Kidney capillary endothelial cell (primary cell): ENCODE data around the gene TMEM223.
"Not testable (repeated sequence)": the region's sequence is repeated elsewhere in the genome, so short reads cannot be mapped to it uniquely, and the experiment has no call there.

Source experiments
- DNase-seq: peaks from one replicate; pipeline ENCODE4 v3.0.0-alpha.2; 2018; ENCODE audit warnings: low spot score

Gene TMEM223

DNA sequence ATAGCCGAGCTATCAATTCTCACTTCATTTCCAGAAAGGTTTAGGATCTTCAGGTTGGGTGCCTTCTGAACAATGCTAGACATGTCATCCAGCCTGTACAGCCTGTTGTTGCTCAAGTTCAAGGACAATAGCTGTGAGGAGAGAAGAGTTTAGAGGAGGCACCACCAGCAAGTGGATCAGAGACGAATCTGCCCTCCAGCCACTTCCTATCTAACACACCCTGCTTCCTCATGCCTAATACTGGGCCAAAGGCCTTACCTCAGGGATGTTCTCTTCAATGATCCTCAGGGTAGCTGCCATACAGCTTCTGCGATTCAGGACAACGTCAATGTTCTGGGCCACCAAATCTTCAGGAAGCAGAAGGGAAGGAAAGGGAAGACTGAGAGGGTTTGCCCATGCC lies 9.3 kb upstream of the TMEM223 start:
- no peak for DNase-seq

DNA sequence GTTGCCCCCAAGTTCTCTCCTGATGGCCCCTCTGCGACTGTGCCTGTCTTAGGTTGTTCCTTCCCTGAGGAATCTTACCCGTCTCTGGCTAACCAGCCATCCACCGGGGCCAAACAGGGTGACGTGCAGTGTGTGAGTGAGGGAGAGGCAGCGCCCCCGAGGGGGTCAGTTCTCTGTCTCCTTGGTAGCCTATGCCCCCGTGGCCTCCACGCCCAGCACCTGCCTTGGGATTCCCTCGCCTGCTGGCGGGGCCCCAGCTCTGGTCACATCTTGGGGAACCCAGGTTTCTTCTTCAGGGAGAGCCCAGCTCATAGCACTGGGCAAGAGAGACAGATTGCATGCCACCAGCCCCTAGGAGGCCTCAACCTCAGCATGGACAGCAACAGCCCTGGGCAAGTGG lies 7.7 kb upstream of the TMEM223 start:
- DNase-seq: no peak

DNA sequence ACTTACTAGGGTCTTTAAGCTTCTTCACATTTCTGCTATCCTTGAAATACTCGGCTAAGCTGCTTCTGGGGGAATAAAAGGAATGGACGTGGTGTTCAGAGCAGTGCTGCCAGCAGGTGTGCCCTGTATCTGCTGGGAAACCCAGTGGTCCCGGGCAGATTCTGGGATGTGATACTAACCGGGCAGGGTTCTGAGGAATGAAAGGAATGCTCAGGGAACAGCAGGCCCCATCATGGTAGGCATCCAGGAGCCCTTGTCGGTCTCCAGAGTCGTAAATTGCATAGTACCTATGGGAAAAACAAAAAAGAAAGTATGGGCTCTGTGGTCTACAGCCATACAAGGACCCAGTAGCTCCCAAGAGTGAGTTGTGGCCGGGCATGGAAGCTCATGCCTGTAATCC lies 4.5 kb upstream of the TMEM223 start:
- DNase-seq: no peak

DNA sequence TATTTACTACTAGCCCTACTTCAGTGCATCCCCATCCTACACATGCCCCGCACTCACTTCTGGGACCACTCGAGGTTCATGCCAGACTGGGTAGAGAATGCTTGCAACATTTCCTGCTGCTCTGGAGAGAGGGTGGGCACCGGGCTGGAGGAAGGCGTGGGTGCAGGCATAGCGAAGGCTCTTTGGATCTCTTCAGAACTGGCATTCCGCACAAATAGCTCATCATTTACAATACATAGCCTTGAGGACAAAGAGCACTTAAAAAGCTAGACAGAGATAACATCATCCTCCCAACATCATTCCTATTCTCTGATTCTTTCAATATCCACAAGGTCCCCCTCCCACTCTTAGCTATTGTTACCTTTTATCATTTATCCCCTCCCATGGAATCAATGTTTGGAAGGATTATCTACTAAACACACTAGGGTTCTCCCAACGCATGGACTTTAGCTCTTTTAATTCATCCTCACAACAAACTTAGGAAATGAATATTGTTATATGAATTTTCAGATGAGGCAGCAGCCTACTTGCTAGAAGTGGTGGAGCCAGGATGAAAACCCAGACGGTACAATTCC lies 2.5 kb upstream of the TMEM223 start:
- no peak for DNase-seq

DNA sequence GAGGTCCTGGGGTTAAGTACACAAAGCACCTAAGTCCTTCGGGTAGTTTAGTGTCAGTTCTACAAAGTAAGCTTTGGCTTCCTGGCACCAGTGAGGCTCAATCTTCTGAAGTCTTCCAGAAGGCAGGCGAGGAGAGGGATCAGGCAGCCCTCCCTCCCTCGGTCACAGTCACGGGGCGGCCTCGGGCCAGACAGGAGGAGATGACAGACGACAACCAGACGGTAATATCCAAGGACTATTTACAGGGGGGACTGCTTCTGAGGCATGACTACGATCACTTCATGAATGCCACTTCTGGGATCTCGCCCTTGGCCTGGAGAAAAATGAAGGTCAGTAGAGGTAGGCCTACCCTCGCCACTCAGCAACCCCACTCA lies 383 bp upstream of the TMEM223 start:
- peak; percentile 75 for DNase-seq

DNA sequence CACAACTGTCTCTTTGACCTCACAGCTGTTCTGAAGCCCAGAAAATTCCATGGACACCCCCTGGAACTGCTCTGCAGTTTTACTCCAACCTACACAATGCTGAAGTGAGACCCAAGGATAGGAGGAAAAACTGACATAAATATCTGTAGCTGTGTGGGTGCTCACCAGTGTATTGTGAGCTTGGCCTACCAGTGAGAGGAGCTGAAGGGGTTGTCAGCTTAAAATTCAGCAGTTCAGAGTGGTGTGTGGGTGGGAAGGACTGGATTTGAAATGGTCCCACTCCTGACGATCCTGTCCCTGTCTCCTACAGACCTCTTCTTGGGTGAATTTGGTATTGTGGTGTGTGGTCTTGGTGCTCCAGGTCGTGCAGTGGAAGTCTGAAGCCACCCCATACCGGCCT lies 2.2 kb downstream of the TMEM223 start:
- no peak for DNase-seq

DNA sequence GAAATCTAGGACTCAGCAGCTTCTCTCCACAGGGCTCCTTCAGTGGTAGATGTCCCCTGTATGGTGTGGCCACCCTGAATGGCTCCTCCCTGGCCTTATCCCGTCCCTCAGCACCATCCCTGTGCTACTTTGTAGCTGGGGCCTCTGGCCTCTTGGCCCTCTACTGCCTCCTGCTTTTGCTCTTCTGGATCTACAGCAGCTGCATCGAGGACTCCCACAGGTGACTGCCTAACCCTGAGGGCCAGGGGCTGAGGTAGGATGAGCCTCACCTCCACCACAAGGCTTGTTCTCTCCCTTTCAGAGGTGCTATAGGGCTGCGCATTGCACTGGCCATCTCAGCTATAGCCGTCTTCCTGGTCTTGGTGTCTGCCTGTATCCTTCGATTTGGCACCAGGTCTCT lies 2.8 kb downstream of the TMEM223 start:
- no peak for DNase-seq

DNA sequence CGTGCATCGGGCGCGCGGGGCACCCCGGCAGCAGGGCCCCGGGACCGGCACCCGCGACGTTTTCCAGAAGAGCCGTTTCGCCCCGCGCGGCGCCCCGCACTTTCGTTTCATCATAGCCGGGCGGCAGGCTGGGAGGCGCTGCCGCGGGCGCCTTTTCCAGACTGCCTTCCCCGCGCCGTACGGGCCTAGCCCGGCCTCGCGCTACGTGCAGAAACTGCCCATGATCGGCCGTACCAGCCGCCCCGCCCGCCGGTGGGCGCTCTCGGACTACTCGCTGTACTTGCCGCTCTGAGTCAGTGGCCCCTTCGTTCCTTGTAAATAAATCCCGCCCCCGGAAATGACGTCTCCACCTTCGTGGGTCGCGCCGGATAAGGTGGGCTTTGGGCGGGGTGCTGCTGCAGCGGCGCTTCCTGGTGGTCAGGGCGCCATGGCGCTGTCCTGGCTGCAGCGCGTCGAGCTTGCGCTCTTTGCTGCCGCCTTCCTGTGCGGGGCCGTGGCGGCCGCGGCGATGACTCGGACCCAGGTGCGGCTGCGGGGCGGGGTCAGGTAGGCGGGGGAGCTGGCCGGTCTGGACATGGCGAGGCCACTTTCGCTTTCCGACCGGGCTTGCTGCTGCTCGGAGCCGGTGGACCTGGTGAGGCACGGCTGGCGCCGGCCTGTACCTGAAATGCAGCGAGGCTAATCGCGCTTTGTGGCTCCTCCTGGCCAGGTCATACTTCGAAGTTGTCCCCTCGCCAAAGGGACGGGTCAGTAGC lies 4.6 kb downstream of the TMEM223 start, which contains the start of gene TMEM179B:
Gene TMEM179B, plus strand, starts transcription at position 398 of the 755 bp plus-strand sequence. Its CDS starts 30 bp downstream, at position 428.
- peak; percentile 97 for DNase-seq

DNA sequence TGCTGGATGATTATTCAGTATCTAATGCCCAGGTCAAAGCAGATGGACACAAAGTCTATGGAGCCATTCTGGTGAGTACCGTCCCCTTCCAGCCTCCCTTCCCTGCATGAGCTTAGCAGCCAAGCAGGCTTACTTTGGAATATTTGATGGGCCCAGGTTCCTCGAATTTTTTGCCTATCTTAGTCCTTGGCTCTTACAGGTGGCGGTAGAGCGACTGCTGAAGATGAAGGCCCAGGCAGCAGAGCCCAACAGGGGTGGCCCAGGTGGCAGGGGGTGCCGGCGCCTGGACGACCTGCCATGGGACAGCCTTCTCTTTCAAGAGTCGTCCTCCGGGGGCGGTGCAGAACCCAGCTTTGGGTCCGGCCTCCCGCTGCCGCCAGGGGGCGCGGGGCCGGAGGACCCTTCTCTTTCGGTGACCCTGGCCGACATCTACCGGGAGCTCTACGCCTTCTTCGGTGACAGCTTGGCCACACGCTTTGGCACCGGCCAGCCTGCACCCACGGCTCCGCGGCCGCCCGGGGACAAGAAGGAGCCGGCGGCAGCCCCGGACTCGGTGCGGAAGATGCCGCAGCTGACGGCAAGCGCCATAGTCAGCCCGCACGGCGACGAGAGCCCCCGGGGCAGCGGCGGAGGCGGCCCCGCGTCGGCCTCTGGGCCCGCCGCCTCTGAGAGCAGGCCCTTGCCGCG lies 5.3 kb downstream of the TMEM223 start:
- peak; percentile 81 for DNase-seq

DNA sequence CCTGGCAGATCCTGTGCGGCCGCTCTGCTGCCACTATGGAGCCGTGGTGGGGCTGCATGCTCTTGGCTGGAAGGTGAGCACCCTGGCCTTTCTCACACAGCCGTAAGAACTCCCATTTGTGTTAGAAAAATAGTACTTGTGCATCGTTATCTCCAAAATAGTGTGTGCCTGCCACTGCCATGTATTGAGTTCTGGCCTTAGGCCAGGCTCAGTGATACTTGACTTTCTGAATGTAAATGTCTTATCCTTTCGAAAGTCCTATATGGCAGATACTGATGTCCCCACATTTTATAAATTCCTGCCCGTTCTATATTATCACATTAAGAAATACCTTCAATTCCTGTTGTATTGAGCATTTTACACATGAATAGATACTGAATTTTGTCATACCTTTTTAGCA lies 9.1 kb downstream of the TMEM223 start:
- no peak for DNase-seq

DNA sequence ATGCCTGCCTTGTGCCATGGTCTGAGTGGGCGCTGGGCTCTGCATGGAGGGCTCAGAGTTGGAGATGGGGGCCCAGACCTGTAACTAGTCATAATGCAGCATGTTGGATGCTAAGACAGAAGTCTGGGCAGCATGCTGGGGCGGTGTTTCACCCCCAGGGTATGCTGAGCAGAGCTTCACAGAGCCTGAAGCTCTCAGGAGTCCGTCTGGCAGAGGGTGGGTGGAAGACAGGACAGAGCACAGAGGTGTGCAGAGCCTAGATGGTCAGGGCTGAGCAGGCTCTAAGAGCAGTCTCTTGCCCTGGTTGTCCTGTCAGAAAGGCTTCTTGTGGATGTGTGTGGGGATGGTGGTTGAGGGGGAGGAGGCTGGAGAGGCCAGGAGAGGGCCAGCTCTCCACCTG lies 13.4 kb downstream of the TMEM223 start:
- DNase-seq: no peak

DNA sequence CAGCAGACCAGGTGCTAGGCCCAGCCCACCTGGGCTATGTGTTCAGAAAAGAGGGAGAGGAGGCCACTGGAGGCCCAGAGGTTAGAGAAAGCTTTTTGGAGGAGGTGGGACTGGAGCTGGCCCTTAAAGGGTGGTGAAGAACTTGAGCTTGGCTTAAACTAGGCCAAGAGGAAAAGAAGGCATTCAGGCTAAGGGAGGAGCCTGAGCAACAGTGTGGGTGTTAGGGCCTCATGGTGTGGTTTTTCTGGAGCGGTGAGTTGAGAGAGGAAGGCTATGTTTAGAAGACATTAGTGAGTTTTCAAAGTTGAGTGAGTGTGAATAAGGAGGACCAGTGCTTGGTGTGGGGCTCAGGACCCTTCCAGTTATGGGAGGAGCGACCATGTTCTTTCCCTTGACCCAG lies 14.4 kb downstream of the TMEM223 start:
- DNase-seq: no peak

DNA sequence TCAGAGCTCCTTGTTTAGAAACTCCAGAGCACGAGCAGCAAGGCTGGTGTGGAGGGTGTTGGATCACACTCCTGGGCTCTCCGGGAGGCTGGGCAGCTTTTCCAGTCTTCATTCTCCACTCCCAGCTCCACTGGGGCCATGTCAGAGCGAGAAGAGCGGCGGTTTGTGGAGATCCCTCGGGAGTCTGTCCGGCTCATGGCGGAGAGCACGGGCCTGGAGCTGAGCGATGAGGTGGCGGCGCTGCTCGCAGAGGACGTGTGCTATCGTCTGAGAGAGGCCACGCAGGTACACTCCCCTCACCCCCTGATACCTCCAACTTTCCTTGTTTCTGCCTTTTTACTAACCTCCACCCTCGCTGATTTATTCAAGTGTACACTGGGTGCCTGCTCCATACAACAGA lies 16.2 kb downstream of the TMEM223 start:
- no peak for DNase-seq

DNA sequence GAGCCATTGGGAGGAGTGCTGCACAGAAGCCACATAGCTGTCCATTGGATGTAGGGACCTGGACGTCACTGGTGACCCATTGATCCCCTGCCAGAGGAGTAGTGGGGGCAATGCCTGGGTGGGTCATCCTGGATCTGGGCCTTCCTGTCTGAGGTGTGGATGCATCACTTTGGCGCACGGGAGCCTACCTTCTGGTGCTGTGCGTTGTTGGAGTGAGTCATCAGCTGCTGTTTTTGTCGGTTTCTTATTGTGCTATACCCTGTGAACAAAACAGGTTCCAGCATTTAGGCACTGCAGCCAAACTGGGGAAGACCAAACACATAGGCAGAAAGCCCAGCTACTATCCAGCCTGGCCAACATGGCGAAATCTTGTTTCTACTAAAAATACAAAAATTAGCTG lies 17.4 kb downstream of the TMEM223 start:
- DNase-seq: no peak

DNA sequence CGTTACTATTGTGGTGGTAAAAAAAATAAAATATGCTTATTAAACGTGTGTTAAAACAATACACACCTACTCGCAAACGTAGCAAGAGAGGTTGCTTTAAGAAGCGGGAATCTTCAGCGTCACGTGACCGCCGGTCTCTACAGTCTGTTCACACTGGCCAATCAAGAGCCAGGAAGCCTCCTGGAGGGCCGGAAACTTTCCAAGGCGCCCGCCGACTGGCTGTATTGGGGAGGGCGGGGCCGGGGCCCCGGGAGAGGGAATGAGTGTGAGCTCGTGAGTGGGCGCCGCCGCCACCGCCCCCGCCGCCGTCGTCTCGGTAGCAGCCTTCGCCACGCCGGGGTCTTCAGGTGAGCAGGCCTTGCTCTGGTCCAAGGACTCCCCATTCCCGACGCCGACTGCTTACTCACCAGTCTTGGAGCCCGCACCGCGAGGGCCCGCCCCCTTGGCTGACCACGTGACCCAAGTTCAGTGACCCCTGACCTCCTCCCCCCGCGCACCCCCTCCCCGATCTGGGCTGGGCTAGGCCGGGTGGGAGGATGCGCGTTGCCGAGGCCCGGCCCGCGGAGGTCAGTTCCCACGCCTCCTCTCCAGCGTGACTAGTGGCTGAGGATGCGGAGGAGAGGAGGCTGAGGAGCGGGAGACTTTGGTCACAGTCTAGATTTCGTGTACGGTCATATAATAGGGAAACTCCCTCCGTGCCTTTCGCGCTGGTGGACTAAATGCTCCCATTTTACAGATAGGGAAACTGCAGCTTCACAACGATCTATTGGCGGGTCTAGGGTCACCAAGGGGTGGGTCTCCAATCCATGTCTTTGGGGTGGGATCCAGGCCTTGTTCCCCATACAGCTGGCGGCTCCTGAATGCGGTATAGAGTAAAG lies 20.4 kb downstream of the TMEM223 start, which contains the start of gene TAF6L:
Gene TAF6L, plus strand, starts transcription at position 253 of the 878 bp plus-strand sequence. CDS start 4,388 bp downstream, outside the sequence.
- DNase-seq: peak; percentile 98

DNA sequence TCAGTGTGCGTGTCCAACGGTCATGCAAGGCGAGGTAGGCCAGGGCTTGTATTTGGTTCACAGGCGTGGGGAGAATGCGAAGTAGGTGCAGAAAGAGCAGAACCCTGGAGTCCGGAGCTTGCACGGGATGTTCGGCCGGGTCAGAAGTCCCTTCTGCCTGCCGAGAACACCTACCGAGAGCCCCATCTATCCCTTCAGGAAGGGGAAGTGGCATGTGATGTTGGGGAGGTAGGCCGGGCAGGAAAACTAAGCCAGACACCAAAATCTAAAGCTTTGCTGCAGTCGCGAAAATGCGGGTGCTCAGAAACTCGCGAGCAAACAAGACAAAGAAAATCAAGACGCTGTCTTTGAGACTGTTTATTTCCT lies 21.0 kb downstream of the TMEM223 start:
- no peak for DNase-seq

DNA sequence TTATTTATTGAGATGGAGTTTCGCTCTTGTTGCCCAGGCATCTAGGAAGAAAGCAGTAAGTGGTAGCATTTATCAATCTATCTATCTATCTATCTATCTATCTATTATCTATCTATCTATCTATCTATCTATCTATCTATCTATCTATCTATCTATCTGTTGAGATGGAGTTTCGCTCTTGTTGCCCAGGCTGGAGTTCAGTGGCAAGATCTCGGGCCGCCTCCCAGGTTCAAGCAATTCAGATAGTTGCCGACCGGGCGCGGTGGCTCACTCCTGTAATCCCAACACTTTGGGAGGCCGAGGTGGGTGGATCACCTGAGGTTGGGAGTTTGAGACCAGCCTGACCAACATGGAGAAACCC lies 31.0 kb downstream of the TMEM223 start:
- DNase-seq: not testable (repeated sequence)

DNA sequence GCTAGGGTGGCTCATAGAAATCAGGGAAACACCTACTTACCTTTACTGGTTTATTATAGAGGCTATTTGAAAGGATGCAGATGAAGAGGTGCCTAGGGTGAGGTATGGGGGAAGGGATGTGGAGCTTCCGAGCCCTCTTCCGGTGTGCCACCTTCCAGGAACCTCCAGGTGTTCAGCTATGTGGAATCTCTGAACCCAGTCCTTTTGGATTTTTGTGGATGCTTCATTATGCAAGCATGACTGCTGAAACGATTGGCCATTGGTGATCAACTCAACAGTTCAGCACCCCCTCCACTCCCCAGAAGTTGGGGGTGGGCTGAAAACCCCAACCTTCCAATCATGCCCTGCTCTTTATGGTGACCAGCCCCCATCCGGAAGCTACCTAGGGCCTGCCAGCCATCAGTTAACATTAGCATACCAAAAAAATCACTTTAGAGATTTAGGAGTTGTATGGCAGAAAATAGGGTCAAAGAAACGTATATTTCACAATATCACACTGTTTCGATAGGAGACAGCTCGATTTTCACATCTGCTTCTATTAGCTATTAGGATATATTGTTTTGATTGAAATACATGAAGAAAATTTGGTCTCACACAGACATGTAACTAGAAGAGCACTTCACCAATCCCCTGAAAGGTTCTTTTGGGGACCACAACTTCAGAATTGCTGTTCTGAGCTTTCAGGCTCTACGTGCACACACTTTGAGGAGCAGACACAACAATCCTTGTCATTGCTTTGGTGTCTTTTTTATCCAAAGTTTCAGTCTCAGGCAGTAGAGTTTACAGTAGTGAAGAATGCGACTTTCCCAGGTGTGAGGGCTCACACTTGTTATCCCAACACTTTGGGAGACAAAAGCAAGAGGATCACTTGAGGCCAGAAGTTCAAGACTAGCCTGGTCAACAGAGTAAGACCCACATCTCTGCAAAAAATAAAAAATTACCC lies 33.7 kb downstream of the TMEM223 start:
- DNase-seq: no peak

DNA sequence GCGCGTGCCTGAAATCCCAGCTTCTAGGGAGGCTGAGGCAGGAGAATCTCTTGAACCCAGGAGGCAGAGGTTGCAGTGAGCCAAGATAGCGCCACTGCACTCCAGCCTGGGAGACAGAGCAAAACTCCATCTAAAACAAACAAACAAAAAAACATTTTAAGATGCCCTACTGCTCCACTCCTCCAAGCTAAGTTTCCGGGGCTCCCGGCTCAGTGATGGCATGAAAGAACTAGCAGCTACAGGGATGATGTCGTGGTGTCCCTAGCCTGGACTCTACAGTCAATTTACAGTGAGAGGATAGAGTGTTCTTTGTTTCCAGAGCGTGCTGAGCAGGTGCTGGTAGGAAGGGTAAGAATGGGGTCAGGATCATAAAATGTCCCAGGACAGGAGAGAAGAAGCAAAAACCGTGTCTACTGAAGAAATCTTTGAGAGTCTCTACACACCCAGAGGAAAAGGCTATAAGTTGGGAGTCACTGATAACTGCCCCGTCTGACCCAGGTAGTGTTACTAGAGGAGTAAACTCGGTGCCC lies 36.7 kb downstream of the TMEM223 start:
- no peak for DNase-seq

DNA sequence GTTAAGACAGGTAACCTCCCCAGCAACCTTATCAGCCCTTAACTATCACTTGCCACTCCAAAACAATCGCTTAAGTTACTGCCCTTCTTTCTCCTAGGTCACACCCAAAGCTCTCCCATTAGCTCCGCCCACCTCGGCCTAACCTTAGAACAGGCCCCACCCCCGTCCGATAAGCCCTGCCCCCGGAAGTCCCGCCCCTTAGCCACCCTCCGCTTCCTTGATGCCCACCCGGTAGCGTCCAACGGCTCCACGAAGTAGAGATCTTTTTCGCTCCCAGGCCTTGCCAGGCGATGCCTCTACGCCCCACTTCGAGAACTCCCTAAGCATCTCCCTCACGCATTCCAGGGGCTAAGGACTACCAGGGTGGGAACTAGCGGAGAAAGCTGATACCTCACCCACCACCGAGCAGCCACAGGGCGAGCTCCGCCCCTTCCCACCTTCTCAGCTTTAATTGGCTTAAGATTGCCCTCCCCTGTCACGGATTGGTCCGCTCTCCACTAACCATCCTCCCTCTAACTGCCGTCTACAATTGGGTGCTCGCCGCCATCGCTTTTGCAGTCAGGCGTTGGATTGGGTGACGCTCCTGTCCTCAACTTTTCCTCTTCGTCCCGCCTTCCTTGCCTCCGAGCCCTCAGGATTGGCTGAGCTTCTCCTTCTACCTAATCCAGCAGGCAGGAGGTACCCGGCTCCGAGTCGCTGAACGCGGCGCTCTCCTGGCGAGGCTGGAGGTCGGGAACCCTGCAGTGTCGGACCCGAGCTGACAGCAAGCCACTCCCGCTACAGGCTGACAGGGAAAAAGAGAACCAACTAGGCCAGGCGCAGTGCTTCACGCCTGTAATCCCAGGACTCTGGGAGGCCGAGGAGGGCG lies 37.8 kb downstream of the TMEM223 start, which contains the start of gene ZBTB3:
Gene ZBTB3, minus strand, starts transcription at position 425 of the 868 bp plus-strand sequence. CDS start 496 bp downstream, outside the sequence.
- DNase-seq: peak; percentile 100
